C4-2B (cell line): ENCODE results near the gene TNFRSF19.

ENCODE experiments used
- H3K27ac ChIP-seq: fragments of 450-650 bp; 2 replicates; pipeline ENCODE4 v1.5.1; 2017
- ZFX ChIP-seq: fragments of 450-650 bp; IDR thresholded peaks from 2 replicates; pipeline ENCODE4 v1.6.1; 2017
- TF ChIP-seq, protein P1 (sequence below): fragments of 450-650 bp; conservative IDR thresholded peaks from 2 replicates; pipeline ENCODE4 v1.5.1; 2017; ENCODE audit warnings: mild to moderate bottlenecking

TNFRSF19 gene

DNA sequence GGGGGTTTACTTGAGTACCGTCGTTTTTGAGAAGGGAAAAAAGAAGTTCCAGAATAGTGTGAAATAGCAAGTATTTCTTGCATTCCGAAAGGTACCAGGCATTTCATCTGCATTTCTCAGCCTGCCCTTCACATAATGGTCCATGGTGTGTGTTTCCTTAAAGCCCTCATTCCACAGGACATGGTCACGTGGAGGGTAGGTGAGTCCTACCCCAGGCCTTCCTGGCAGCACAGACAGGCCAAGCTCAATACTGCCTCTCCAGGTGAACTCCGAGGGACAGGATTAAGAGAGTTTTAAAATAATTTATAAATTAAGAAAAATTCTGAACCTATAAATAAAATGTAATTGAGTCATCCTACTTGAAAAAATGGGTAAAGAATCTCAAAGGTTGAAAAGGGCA lies 64.7 kb downstream of the TNFRSF19 start:
- no peak overlapping the region for H3K27ac ChIP-seq
- TF ChIP-seq ZFX, result no peak
- TF ChIP-seq, protein P1, sequence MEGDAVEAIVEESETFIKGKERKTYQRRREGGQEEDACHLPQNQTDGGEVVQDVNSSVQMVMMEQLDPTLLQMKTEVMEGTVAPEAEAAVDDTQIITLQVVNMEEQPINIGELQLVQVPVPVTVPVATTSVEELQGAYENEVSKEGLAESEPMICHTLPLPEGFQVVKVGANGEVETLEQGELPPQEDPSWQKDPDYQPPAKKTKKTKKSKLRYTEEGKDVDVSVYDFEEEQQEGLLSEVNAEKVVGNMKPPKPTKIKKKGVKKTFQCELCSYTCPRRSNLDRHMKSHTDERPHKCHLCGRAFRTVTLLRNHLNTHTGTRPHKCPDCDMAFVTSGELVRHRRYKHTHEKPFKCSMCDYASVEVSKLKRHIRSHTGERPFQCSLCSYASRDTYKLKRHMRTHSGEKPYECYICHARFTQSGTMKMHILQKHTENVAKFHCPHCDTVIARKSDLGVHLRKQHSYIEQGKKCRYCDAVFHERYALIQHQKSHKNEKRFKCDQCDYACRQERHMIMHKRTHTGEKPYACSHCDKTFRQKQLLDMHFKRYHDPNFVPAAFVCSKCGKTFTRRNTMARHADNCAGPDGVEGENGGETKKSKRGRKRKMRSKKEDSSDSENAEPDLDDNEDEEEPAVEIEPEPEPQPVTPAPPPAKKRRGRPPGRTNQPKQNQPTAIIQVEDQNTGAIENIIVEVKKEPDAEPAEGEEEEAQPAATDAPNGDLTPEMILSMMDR, result no peak

DNA sequence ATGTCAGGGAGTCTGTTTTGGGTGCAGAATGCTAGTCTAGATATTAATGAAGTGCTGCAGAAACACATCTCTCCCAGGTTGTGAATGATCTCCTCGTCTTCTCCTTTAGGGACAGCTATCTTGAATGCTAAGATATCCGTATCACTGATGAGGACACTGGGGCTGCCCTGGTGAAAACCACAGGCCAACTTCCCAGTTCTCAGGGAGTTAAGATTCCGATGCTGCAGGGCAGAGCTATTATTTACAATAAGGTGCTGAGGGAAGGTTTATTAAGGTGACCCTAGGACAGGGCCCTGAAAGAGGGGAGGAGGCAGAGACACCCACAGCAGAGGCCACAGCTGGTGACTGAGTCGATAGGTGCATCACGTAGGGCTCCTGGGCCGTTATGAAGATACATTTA lies 66.1 kb downstream of the TNFRSF19 start:
- H3K27ac ChIP-seq, result no peak overlapping the region
- TF ChIP-seq, protein P1, result no peak
- no peak for TF ChIP-seq ZFX

DNA sequence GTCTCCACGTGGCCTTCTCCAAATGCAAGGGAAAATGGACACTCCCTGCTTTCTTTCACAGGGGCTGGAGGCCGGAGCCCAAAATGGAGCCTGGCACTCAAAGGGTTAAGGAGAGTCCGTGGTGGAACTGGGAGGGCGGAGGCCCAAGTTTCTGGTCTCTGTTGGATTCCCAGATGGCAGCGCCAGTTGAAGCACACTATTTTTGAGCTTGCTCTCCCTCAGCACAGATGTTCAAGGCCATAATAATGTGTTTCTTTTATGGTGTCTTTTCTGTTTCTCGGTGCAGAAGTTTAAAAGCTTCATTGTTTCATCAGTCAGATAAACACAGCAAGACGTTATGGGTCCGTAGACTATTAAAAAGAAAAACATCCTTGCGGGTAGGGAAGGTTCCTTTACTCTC lies 67.6 kb downstream of the TNFRSF19 start:
- TF ChIP-seq ZFX, result no peak
- TF ChIP-seq, protein P1, result no peak
- no peak overlapping the region for H3K27ac ChIP-seq

DNA sequence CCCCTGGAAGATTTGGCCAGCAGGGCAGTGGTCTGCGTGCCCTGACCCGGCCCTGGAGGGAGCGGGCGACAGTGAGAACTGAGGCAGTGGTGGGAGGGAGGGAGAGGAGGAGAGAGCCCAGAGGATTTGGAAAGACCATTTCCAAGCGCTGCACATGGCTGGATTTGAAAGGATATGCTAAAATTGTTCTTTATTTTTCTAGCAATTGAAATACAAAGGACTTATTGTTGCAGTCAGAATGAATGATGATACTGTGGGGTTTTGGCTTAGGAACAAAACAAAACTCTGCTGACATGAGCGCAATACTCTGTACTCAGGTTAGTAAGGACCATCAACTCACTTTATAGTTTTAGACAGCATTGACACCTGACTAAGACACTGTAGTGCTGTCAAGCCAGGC lies 69.5 kb downstream of the TNFRSF19 start:
- TF ChIP-seq, protein P1, result no peak
- TF ChIP-seq ZFX, result no peak
- H3K27ac ChIP-seq, result no peak overlapping the region

DNA sequence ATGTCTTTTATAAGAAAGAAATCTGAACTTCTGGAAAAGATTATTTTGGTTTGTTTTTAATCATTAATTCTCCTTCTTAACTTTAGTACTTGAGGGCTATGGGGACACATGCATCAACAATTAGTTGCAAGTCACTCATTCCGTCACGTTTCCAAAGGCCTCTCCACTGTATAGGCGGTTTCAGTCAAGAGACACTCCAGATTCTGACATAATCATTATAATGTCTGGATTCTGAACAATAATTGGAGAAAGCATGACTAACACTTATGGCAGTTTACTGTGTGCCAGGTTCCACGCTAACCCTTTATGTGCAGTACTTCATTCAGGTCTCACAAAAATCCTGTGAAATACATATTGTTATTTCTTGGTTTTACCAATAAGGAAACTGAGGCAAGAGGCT lies 71.9 kb downstream of the TNFRSF19 start:
- TF ChIP-seq, protein P1, result no peak
- no peak for TF ChIP-seq ZFX
- H3K27ac ChIP-seq, result no peak overlapping the region

DNA sequence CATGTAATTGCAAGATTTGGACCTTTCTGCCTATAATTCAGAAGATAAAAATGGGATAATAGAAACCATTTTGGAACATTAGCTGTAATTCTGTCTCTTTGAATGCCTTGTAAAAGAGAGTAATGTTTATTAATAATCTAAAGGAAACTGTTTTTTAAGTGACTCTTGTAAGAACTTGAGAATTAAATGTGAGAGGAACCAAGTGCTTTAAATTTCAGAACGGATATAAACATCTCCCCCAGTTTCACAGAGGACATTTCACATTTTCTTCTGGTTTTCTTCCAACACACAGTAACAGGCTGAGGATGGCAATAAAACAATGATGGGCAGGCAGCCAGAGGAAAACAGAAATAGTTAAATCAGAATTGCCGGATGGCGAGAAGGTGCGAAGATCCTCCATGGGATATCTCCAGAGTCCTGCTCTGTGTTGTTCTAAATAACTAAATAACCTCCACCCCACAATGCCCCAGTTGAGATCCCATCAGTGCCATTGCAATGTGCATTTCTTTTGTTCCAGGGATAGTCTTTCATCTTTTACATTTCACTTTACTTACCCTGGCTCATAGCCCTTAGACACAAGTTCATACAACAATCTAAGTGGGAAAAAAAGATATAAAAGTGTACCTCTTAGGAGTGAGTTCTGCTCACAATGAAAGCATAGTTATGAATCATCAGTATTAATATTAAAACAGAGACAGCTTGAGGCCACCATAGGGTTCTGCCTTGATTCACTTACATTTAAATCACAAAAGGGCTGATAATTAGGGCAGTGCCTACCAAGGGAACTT lies 73.3 kb downstream of the TNFRSF19 start:
- TF ChIP-seq ZFX, result no peak
- TF ChIP-seq, protein P1, result no peak
- no peak overlapping the region for H3K27ac ChIP-seq

DNA sequence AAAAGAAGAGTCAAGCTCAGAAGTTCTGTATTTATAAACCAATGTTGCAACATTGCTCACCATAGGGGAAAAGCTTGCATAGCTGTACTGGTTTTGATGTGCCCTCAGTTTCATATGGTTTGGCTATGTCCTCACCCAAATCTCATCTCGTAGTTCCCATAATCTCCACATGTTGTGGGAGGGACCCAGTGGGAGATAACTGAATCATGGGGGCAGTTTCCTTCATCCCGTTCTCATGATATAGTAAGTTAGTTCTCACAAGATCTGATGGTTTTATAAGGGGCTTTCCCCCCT lies 73.9 kb downstream of the TNFRSF19 start:
- TF ChIP-seq, protein P1, result no peak
- TF ChIP-seq ZFX, result no peak
- no peak overlapping the region for H3K27ac ChIP-seq
